K562 (cell line): ENCODE measurements around the gene PRAC2. TPM values are rescaled to one million over a fixed set of nuclear protein-coding genes. Genes with fewer than 3 reads are reported as not detected.

Experiments
- ATAC-seq: fragments of 200-7000 bp; cut with Tn5 transposase; 3 replicates; pipeline ENCODE4 v1.9.1; 2020; ENCODE audit warnings: moderate library complexity
- BruUV-seq: library from RNA; stranded (reverse); fragments of 400-500 nt; replicated peaks from 2 replicates; lab custom pipeline; 2021; lab: Mats Ljungman, UMichigan
- CTCF ChIA-PET: fragments of 300-600 bp; formaldehyde crosslinking; extraction: SDS; loops from one replicate; lab custom pipeline; 2021; ENCODE audit warnings: low intra/inter-chr PET ratio; lab: Yijun Ruan, JAX
- POLR2A ChIA-PET: fragments of 300-600, 350-650 bp; sonication (Branson Sonifier 250); formaldehyde crosslinking; extraction: SDS; loops from one replicate; lab custom pipeline; 2021; ENCODE audit warnings: antibody characterized with exemption, inconsistent platforms; lab: Yijun Ruan, JAX
- DNase-seq, 4 experiments: peaks; one replicate each; pipeline versions ENCODE4 v3.0.0 to v3.0.0-alpha.2; 2011 to 2018; ENCODE audit warnings: low spot score in 3 of 4, mixed read lengths in 3 of 4; ENCODE audit errors: extremely low read depth in 1 of 4
- FAIRE-seq: peaks from 2 replicates; lab custom pipeline; 2011; peaks lifted over from hg19 to GRCh38; lab: Jason Lieb, UNC
- H2AFZ ChIP-seq: 2 replicates; pipeline ENCODE4 v1.6.0; 2011; ENCODE audit warnings: low read depth, low read length, control low read depth, inconsistent platforms
- H3K27ac ChIP-seq: fragments of 200-600 bp; 3 replicates; pipeline ENCODE4 v1.8.0; 2011; ENCODE audit warnings: low read depth, mild to moderate bottlenecking, control low read depth, inconsistent platforms, low read length, moderate library complexity, mixed read lengths; ENCODE audit errors: extremely low read depth
- H3K27me3 ChIP-seq, 2 experiments: fragments of 300-600 bp in 1 of 2; 2 replicates in 1 of 2; 3 replicates in 1 of 2; pipeline versions ENCODE4 v1.6.0 to v1.8.0; 2011; ENCODE audit warnings: inconsistent platforms in 2 of 2, low read length in 2 of 2, mild to moderate bottlenecking in 1 of 2, mixed read lengths in 1 of 2, moderate library complexity in 1 of 2; ENCODE audit not compliant: control insufficient read depth in 2 of 2, insufficient read depth in 2 of 2
- H3K36me3 ChIP-seq: fragments of 300-600 bp; 3 replicates; pipeline ENCODE4 v1.8.0; 2011; ENCODE audit warnings: mild to moderate bottlenecking, low read length, inconsistent platforms; ENCODE audit not compliant: control insufficient read depth, insufficient read depth
- H3K4me1 ChIP-seq, 2 experiments: fragments of 200-600 bp in 1 of 2; replicated peaks in 1 of 2; 2 replicates in 1 of 2; 3 replicates in 1 of 2; pipeline versions ENCODE4 v1.5.1 to v1.8.0; 2011; ENCODE audit warnings: inconsistent platforms in 2 of 2, low read length in 2 of 2, mild to moderate bottlenecking in 1 of 2, mixed read lengths in 1 of 2, moderate library complexity in 1 of 2; ENCODE audit not compliant: control insufficient read depth in 2 of 2, insufficient read depth in 2 of 2
- H3K4me2 ChIP-seq: 2 replicates; pipeline ENCODE4 v1.6.1; 2011; ENCODE audit warnings: low read length, control low read depth, inconsistent platforms, mixed read lengths; ENCODE audit not compliant: insufficient read depth
- H3K4me3 ChIP-seq: fragments of 200-600 bp; sonication (generic), shearing (Covaris generic); 2 replicates; pipeline ENCODE4 v1.5.1; 2016; ENCODE audit warnings: control low read depth, inconsistent platforms
- H3K79me2 ChIP-seq: fragments of 200-600 bp; 3 replicates; pipeline ENCODE4 v1.8.0; 2011; ENCODE audit warnings: low read length, inconsistent platforms; ENCODE audit not compliant: control insufficient read depth, insufficient read depth
- H3K9ac ChIP-seq, 2 experiments: 2 replicates each; pipeline versions ENCODE4 v1.6.0 to v1.6.1; 2011; ENCODE audit warnings: low read depth in 2 of 2, low read length in 2 of 2, control low read depth in 1 of 2, inconsistent platforms in 1 of 2, mild to moderate bottlenecking in 1 of 2, mixed read lengths in 1 of 2; ENCODE audit not compliant: insufficient read depth in 1 of 2
- H3K9me1 ChIP-seq: one replicate; pipeline ENCODE4 v1.6.0; 2011; ENCODE audit warnings: inconsistent platforms, mild to moderate bottlenecking, low read length, moderate library complexity; ENCODE audit not compliant: control insufficient read depth, insufficient read depth
- H3K9me3 ChIP-seq: replicated peaks from 2 replicates; pipeline ENCODE4 v1.5.1; 2011; ENCODE audit warnings: low read depth, low read length, inconsistent platforms; ENCODE audit not compliant: control insufficient read depth, insufficient read depth
- H4K20me1 ChIP-seq: replicated peaks from 2 replicates; pipeline ENCODE4 v1.6.1; 2011; ENCODE audit warnings: low read length, inconsistent platforms, mixed read lengths; ENCODE audit not compliant: control insufficient read depth, insufficient read depth
- NEUROD1 ChIP-seq: fragments of 150-350 bp; IDR thresholded peaks from 2 replicates; pipeline ENCODE4 v1.6.1; 2014; ENCODE audit warnings: borderline replicate concordance, low read length, low read depth; ENCODE audit not compliant: partially characterized antibody
- NFIC ChIP-seq: fragments of 450-650 bp; IDR thresholded peaks from 2 replicates; pipeline ENCODE4 v1.6.1; 2017; ENCODE audit warnings: mild to moderate bottlenecking, inconsistent platforms
- ZNF57 ChIP-seq: fragments of 450-650 bp; formaldehyde crosslinking; IDR thresholded peaks from 2 replicates; pipeline ENCODE4 v1.4.0; 2020; ENCODE audit warnings: mild to moderate bottlenecking, moderate library complexity
- WGBS: fragments of 100-300 bp; shearing (Covaris generic); methylation state at CpG from one replicate; pipeline ENCODE4 v1.1.6; 2016; ENCODE audit warnings: low coverage, mixed read lengths; ENCODE audit not compliant: insufficient coverage; ENCODE audit errors: missing lambda C conversion rate; 5-methylcytosine and 5-hydroxymethylcytosine counted together
- in situ Hi-C: fragments of 300-500 bp; cut with MboI; formaldehyde crosslinking; loops from 4 replicates; pipeline ENCODE4 v1.15.0; 2018; ENCODE audit warnings: inconsistent platforms, mixed read lengths
- intact Hi-C: fragments of 100-400 bp; cut with micrococcal nuclease; formaldehyde crosslinking; loops from 2 replicates; pipeline ENCODE4 v1.14.2; 2022
- polyA plus RNA-seq, 8 experiments: library from polyadenylated mRNA; depleted of rRNA in 4 of 8; stranded (reverse) in 5 of 8; unstranded in 3 of 8; fragments of >200 nt; fragmentation: Nextera tagmentation in 2 of 8; fragmentation: Illumina TruSeq in 1 of 8; extraction: Ambion mirVana in 2 of 8; extraction: Trizol in 1 of 8; gene quantifications; 2 replicates each; pipeline versions ENCODE4 v1.2.1 to v1.2.3, GENCODE V29; 2011 to 2014; ENCODE audit warnings: inconsistent platforms in 1 of 8, missing spikeins in 1 of 8
- total RNA-seq, 7 experiments: library from RNA; depleted of rRNA in 6 of 7; stranded (reverse); fragments of >200 nt in 6 of 7; fragmentation: Illumina TruSeq in 2 of 7; extraction: Trizol in 2 of 7; gene quantifications; 2 replicates each; pipeline versions ENCODE4 v1.2.1 to v1.2.3, GENCODE V29; 2011 to 2021; ENCODE audit warnings: low replicate concordance in 1 of 7
- TF ChIP-seq, protein P1 (sequence below), 2 experiments: fragments of 150-350 bp in 1 of 2; IDR thresholded peaks; 2 replicates each; pipeline ENCODE4 v1.6.1; 2012 to 2016; ENCODE audit warnings: low read depth in 2 of 2, low read length in 2 of 2, mild to moderate bottlenecking in 1 of 2, moderate library complexity in 1 of 2

PRAC2 gene
- total and polyA plus RNA-seq, 9 of the 15 experiments (the other 6 are each of a cell fraction or from before 2014, with no cell fraction given) = not detected

DNA sequence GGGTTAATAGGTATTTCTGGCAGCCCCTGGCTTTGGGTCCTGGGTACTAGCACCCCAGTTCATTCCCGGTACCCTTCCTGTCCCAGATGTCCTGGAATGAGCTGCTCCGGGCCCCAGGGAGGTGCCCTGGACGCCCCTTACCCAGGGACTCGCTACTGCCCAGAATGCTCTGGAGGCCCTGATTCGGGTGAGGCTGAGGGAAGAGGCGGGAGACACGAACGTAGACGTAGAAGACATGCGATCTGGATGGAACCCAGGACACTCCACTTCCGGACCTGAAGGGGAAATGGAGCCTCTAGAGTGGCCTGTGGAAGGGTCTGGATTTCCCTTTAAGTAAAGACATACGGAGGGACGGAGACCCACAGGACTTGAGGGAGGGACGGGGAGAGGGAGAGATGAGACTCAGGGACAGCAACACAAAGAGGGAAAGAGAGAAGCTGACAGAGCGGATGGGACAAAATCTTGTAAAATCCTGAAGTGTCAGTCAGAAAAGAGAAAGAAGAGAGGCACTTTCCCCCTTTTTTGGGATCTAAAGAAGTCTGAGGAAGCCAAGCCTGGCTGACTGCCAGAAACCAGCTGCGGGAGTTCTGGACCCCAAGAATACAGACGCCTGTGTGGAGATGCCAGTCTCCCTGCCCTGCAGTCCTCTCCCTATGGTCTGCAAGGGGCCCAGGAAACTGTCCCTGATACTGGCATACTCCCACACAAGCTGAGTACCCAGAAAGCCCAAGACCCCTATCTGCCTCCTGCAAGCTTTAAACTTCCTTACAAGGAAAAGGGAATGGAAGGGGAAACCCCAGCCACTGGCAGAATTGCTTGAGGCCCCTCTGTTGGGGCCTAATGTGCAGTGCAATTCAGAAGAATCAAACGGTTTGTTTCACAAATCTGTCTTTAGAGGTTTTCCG lies 6.6 kb downstream of the PRAC2 start:
- ATAC-seq (no peak), DNase-seq (no peak), FAIRE-seq (no peak)
- intact Hi-C loops (no loop called here), in situ Hi-C loops (no loop called here)
- peak; percentile 66 for TF ChIP-seq NFIC
- no peak for TF ChIP-seq NEUROD1
- H3K4me3 ChIP-seq = no peak overlapping the region
- H2AFZ ChIP-seq = no peak overlapping the region
- no peaks in the 10 kb centered on the region for H3K36me3 ChIP-seq
- no peak overlapping the region for H3K4me2 ChIP-seq
- no peaks in the 10 kb centered on the region for H3K9me1 ChIP-seq
- no peaks in the 10 kb centered on the region for H3K79me2 ChIP-seq
- no TSS peak for BruUV-seq
- H3K27ac ChIP-seq = no peak overlapping the region
- CTCF ChIA-PET = interaction anchor here (0.6 kb wide), 1 partner anchor 302 kb away, joined by 3 read pairs; no protein-coding TSS in a partner anchor
- no peaks in the 10 kb centered on the region for H3K9me3 ChIP-seq
- H3K4me1 ChIP-seq = peaks cover 0 to 23% of the 10 kb centered on the region in 2 experiments; a peak in 2 of 5 replicates
- WGBS = 2% methylated on average over 18 of the region's 19 CpGs
- POLR2A ChIA-PET = interaction anchor here (0.6 kb wide), 1 partner anchor 10 kb away, joined by 3 read pairs; no protein-coding TSS in a partner anchor
- H4K20me1 ChIP-seq = no peaks in the 10 kb centered on the region; the same call in none of the 2 replicates
- H3K27me3 ChIP-seq = peaks cover 74 to 81% of the 10 kb centered on the region in 2 experiments
- no peak overlapping the region for H3K9ac ChIP-seq

GRCh38 chr17:48730240-48730550 lies 7.2 kb downstream of the PRAC2 start:
- intact Hi-C loops = no loop called here
- in situ Hi-C loops = no loop called here
- Histone ChIP-seq H3K4me3 (no peak overlapping the region), H3K4me1 (peaks cover 0 to 22% of the 10 kb centered on the region in 2 experiments; a peak in 2 of 5 replicates), H3K9ac (no peak overlapping the region), H3K4me2 (no peak overlapping the region), H3K27me3 (peaks cover 72 to 81% of the 10 kb centered on the region in 2 experiments), H3K27ac (no peak overlapping the region), H4K20me1 (no peaks in the 10 kb centered on the region; the same call in none of the 2 replicates), H2AFZ (no peak overlapping the region), H3K36me3 (no peaks in the 10 kb centered on the region), H3K9me1 (no peaks in the 10 kb centered on the region), H3K9me3 (no peaks in the 10 kb centered on the region), H3K79me2 (no peaks in the 10 kb centered on the region)
- no peak for DNase-seq
- TF ChIP-seq ZNF57 = no peak
- TF ChIP-seq, protein P1, sequence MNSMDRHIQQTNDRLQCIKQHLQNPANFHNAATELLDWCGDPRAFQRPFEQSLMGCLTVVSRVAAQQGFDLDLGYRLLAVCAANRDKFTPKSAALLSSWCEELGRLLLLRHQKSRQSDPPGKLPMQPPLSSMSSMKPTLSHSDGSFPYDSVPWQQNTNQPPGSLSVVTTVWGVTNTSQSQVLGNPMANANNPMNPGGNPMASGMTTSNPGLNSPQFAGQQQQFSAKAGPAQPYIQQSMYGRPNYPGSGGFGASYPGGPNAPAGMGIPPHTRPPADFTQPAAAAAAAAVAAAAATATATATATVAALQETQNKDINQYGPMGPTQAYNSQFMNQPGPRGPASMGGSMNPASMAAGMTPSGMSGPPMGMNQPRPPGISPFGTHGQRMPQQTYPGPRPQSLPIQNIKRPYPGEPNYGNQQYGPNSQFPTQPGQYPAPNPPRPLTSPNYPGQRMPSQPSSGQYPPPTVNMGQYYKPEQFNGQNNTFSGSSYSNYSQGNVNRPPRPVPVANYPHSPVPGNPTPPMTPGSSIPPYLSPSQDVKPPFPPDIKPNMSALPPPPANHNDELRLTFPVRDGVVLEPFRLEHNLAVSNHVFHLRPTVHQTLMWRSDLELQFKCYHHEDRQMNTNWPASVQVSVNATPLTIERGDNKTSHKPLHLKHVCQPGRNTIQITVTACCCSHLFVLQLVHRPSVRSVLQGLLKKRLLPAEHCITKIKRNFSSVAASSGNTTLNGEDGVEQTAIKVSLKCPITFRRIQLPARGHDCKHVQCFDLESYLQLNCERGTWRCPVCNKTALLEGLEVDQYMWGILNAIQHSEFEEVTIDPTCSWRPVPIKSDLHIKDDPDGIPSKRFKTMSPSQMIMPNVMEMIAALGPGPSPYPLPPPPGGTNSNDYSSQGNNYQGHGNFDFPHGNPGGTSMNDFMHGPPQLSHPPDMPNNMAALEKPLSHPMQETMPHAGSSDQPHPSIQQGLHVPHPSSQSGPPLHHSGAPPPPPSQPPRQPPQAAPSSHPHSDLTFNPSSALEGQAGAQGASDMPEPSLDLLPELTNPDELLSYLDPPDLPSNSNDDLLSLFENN (IDR thresholded peaks at IDR 0.05; ENCODE audit: low read depth in 2 of 2, low read length in 2 of 2) = no peak
- ChIA-PET CTCF (interaction anchor here (0.6 kb wide), 1 partner anchor 302 kb away, joined by 3 read pairs; no protein-coding TSS in a partner anchor), POLR2A (no interaction called here)
- 2% methylated on average over 3 of the region's 3 CpGs for WGBS
- FAIRE-seq = no peak
- BruUV-seq = no TSS peak
- ATAC-seq = no peak
